HG03097 (cell line): ENCODE measurements around the gene DHX38.
"Not testable (repeated sequence)": the region's sequence is repeated elsewhere in the genome, so short reads cannot be mapped to it uniquely, and the experiment has no call there.

ENCODE experiments used
- ATAC-seq: cut with Tn5 transposase; IDR thresholded peaks from one replicate; pipeline ENCODE4 v1.9.1; 2021; ENCODE audit not compliant: unreplicated experiment, low FRiP score

Gene DHX38

GRCh38 chr16:72093448-72094265, at the start of gene DHX38, which contains the start of gene TXNL4B:
DHX38 (plus strand) TSS chr16:72093847; CDS start chr16:72096158, 2,311 bp downstream.
TXNL4B (minus strand) TSS chr16:72093620; CDS start chr16:72090749, 2,871 bp downstream.
- ATAC-seq = peak; percentile 98

- ATAC-seq = no peak
Measured at GRCh38 chr16:72044296-72044695, 49.4 kb upstream of the DHX38 start.

- ATAC-seq = no peak
Measured at GRCh38 chr16:72044825-72045359, 48.8 kb upstream of the DHX38 start.

GRCh38 chr16:72049110-72049509, 44.5 kb upstream of the DHX38 start:
- ATAC-seq = no peak

- ATAC-seq = no peak
Measured at GRCh38 chr16:72050769-72051464, 42.7 kb upstream of the DHX38 start.

GRCh38 chr16:72051818-72052217, 41.8 kb upstream of the DHX38 start:
- ATAC-seq = no peak

- ATAC-seq = not testable (repeated sequence)
Measured at GRCh38 chr16:72054254-72054847, 39.3 kb upstream of the DHX38 start, which contains the start of gene HP. HP (plus strand) TSS chr16:72054505; CDS start chr16:72054653, 148 bp downstream.

DNA sequence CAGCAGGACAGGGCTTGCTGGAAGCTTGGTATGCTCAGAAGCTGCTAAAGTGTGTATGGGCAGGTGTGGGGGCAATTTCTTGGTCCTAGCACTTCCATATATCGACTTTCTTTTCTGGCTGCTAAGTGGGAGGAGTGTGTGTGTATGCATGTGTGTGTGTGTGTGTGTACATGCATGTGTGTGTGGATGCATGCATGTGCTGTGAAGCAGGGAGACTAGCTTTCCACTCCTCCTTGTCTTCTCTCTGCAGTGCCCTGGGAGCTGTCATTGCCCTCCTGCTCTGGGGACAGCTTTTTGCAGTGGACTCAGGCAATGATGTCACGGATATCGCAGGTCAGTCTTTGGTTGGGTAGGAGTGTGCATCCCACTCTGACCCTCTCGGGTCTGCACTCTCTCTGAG, 37.7 kb upstream of the DHX38 start:
- no peak for ATAC-seq

- ATAC-seq = not testable (repeated sequence)
Measured at GRCh38 chr16:72057313-72057712, 36.3 kb upstream of the DHX38 start.

GRCh38 chr16:72059060-72059459, 34.6 kb upstream of the DHX38 start:
- ATAC-seq = not testable (repeated sequence)

- no peak for ATAC-seq
Measured at GRCh38 chr16:72060405-72060804, 33.2 kb upstream of the DHX38 start.

- ATAC-seq = no peak
Measured at GRCh38 chr16:72061564-72061963, 32.1 kb upstream of the DHX38 start.

GRCh38 chr16:72064361-72064894, 29.2 kb upstream of the DHX38 start:
- ATAC-seq = no peak

GRCh38 chr16:72066747-72067146, 26.9 kb upstream of the DHX38 start:
- no peak for ATAC-seq

GRCh38 chr16:72068930-72069329, 24.7 kb upstream of the DHX38 start:
- no peak for ATAC-seq

DNA sequence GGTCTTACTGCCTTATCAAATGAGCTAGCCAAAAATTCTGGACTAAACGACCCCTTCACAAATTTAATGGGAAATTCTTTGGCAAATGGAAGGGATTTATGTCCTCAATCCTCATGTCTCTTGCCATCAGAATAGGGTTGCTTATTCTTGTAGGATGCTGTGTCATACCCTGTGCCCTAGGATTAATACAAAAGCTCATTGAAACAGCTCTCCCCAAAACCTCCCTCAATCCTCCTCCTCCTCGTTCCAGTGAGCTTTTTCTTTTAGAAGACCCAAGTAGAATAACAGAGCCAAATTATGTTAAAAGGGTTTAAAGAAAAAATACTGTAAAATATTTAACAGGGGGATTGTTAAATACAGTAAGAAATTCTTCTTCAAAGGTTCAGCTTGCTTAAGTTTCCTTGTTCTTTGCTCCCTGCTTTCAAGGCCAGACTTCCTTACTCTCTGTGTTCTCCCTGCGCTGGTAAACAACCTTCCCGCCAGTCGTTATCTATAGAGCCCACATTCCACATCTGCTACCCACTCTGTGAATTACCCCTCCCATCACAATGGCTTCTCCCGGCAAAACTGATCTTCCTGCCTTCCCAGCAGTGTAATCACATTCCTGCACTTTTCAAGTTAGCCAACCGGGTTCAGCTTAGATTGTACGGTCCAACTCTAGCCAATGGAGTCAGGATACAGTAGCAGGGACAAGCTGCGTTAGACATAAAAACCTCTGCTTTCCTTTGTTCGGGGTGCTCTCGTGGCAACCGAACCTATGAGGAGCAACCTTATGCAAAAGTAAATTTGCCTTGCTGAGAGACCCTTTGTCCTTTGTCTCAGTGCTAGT, 20.9 kb upstream of the DHX38 start:
- no peak for ATAC-seq

DNA sequence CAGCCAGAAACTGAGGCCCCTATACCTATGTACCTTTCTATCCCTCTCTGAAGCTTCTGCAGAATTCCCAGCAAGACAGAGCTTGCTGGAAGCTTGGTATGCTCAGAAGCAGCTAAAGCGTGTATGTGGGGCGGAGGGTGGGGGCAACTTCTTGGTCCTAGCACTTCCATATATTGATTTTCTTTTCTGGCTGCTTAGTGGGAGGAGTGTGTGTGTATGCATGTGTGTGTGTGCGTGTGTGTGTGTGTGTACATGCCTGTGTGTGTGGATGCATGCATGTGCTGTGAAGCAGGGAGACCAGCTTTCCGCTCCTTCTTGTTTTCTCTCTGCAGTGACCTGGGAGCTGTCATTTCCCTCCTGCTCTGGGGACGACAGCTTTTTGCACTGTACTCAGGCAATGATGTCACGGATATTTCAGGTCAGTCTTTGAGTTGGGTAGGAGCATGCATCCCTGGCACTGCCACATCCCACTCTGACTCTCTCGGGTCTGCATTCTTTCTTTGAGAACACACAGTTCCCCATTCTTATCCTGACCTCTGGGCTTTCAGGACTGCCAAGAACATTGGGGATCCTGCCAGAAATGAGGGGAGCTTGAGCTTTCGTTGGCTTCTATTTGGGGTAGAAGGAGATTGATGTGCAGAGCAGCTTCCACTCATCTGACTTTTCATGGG, 20.0 kb upstream of the DHX38 start:
- no peak for ATAC-seq

DNA sequence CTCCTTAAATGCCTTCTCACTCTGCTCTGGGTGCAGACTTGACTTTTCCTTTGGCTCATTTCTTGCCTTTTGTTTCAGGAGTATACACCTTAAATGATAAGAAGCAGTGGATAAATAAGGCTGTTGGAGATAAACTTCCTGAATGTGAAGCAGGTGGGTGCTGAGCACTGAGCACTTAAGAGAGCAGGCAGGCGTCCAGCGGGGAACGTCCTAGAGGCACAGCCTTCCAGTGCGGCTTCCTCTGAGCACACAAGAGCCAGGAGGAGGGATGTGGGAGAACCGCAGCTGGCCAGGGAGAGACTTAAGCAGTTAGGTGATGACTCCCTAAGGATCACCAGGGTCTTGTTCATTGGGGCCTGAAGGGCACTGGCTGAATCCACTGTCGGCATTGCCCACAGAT, 18.6 kb upstream of the DHX38 start:
- not testable (repeated sequence) for ATAC-seq

DNA sequence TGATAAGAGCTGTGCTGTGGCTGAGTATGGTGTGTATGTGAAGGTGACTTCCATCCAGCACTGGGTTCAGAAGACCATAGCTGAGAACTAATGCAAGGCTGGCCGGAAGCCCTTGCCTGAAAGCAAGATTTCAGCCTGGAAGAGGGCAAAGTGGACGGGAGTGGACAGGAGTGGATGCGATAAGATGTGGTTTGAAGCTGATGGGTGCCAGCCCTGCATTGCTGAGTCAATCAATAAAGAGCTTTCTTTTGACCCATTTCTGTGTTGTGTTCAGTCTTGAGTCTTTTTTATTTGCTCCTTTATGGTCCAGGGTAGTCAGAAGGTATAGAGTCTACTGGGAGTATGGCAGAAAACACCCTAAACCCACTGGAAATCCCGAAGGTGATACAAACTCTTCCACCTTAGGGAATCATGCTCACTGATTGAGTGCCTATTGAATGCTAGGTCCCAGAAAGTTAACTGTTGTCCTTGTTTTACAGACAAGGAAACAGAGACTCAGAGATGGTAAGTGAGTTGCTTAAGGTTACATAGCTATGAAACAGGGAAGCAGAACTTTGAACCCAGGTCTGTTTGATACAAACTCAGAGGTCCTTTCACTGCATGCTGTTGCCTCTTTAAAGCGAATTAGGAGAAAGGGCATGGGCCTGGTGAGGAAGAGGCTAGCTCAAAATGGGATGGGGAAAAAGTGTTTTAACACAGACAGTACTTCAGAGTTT, 16.5 kb upstream of the DHX38 start:
- not testable (repeated sequence) for ATAC-seq
